NCI-H774 (cell line): ENCODE results near the gene DNAJB4.
"Not testable (repeated sequence)": the region's sequence is repeated elsewhere in the genome, so short reads cannot be mapped to it uniquely, and the experiment has no call there.

Source experiments
- DNase-seq: peaks from one replicate; lab custom pipeline; 2025; lab: John Stamatoyannopoulos, UW

Gene DNAJB4

DNA sequence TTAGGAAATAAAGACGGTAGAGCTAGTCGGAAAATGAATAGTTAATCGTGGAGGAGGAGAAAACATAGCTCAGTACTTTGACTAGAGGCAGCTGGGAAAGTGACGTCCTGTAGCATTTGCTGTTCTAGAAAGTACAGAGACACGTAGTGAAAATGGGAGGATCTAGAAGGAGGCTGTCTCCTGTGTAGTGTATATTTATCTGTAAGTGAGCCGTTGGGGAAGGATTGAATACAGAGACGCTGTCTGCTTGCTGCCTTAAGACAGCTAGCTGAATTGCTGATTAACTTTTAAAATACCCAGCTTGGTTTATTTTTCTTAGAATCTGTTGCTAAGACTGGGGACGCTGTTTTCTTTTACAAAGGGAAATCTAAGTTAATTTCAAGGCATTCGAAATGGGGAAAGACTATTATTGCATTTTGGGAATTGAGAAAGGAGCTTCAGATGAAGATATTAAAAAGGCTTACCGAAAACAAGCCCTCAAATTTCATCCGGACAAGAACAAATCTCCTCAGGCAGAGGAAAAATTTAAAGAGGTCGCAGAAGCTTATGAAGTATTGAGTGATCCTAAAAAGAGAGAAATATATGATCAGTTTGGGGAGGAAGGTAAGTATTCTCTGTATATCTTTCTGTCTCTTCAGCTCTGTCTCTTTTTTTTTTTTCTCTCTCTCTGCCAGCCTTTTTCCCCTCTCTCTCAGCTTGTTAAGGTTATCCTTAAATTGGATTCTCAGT, at the start of gene DNAJB4:
Gene DNAJB4 (plus strand): TSS at position 221 of the 729 bp plus-strand sequence. CDS start 172 bp downstream, at position 393.
- no peak for DNase-seq

DNA sequence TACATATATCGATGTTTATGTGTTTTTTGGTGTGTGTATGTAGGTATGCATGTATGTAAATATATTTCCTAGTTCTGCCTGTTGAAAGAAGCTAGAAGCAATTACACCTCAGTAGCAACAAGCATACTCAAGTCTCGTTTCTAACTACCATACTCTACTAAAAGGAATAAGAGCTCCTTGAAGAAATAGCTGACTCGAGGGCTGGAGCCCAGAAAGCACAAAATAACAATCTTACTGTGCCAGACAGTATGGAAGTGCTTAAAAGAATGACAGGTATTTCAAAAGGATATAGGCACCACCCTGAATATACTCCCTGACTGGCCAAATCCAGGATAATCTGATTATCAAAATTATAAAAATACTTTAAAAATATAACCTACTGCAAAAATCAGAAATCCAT, 49.0 kb upstream of the DNAJB4 start:
- no peak for DNase-seq

DNA sequence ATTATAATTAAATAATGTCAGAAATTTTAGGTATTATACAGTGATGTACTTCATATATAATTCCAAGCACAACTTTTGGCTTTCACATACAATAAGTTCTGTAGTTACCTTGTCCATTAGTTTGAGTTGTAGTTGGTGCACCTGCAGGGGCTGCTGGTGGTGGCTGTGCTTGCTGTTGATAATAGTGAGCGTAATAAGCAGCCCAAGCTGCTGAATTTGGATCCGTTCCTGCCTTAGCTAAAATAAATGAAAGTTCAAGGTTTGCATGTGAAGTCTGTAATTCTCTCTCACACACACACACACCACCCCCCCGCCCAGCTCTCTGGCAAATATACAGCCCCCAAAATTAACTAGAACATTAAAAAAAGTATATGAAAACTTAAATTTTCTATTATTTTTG, 48.3 kb upstream of the DNAJB4 start:
- no peak for DNase-seq

DNA sequence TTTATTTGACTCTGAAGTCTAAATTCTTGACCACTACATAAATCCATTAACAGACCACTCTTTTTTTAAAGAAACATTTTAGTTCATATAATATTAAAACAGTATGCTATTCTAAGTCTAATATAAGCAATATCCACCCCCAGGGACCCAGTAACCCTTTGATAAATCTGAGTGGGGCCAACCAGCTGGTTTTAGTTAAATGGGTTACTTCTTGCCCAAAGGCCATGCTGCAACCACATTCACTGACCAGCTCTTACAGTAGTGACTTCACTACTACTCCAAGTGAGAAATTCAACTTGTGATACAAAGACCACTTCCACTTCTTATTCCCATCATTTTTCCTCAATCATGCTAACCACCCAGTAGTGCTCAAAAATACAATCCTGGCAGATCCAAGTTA, 46.3 kb upstream of the DNAJB4 start:
- no peak for DNase-seq

DNA sequence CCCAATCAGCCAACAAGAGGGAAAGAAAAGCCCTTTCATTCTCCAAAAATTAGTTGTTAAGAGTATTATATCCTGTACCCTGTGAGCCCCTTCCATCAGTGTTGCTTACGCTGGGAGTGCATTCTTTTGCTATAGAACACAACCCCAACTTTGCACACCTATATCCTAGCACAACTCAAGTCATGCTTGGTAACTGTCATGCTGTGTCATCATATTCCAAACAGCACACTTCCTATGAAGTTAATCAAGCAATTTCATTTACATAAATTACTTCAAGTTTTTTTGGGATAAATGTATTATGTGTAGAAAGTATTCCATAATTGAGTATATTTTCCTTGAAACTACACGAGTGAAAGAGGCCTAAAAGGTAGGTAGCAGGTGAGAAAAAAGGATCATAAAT, 45.9 kb upstream of the DNAJB4 start:
- DNase-seq, result no peak

DNA sequence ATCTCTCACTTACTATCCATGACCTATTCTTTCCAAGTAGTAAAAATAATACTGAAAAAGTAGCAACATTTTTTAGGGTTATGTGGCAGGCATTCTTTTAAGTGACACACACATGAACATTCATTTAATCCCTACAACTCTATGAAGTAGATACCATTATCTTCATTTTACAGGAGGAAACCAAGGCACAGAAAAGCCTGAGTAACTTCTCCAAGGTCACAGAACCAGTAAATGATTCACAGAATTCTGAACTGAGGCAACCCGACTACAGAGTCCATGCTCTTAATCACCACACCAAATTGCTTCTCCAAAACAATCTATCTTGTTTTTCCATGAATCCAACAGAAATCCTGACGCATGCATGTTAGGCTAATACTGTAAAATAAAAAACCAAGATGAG, 43.3 kb upstream of the DNAJB4 start:
- DNase-seq, result no peak

DNA sequence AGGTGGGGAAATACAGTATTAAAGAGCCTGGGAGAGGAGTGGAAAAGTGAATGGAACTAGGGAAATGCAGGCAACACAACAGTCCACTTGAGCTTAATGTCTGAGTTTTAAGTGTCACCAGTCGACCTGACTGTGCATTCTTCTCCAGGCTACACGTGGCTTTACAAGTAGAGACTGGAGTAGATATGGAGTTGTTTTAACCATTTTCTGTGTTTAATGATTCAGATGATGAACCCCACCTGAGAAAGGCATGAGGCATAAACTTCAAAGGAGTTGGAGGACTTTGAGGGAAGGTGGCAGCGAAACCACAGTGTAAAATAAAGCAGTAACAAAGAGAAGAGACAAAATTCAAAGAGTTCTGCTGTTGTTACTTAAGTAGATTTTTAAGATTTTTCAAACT, 38.4 kb upstream of the DNAJB4 start:
- DNase-seq, result no peak

DNA sequence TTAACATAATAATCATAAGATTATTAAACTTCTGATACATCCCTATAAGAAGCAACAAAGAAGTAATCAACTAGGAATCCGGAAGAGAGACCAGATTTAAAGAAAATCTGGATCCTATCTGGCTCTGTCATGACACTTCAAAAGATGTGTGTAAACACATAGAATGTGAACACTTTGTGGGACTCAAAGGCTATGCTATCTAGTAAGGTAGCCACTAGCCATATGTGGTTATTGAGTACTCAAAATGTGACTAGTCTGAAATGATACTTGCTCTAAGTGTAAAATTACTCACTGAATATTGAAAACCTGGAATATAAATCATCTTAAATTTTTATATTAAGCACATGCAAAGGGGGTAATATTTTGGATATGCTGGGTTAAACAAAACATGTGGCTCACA, 34.5 kb upstream of the DNAJB4 start:
- DNase-seq, result no peak

DNA sequence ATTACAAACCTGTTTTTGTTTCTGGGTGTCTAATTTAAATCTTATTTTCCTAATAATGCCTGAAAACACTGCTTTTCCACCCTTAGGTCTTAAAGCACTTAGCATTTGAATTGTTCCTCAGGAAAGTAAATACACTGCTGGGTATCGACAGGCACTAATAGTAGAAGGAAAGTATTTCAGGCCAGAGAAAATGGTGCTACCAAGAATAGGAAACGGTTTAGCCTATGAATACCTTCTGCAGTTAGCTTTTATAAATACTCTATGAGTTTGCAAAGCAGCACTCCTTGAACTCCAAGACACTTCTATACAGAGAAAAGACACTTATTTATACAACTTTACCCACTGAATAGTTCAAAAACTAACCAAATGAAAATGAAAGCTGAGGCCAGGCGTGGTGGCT, 32.7 kb upstream of the DNAJB4 start:
- no peak for DNase-seq

DNA sequence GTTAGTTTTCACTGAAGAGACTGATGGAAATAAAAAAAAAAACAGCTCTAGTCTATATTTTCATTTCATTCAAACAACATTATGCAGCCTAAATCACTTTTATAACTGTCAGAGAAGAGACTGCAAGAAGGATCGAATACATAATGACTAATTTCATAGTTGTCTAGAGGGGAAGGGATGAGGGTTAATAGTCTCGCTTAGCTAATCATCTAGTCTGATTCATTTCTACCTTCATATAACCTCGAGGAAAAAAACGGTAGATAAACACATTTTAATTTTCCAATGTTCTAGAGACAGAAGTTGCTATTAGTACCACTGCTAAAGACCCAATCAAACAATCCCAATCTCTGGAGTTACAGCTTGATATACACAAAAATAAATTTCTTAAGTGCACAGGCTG, 29.4 kb upstream of the DNAJB4 start:
- no peak for DNase-seq

DNA sequence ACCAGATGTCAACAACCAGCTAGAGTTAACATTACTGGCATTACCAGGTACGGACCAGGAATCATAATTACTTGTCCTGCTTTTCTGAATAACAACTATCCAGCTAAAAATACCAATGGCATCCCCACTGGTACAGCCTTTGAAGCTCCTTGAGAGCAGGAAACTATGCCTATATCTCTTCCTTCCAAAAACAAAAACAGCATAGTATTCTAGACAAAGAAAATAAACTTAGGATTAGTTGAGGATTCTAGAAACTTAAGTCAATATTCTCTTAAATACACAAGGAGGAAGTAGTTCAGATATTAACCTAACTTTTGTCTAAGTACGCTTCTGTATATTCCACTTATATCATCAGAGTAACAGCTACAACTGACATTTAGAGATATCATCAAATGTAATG, 28.8 kb upstream of the DNAJB4 start:
- DNase-seq, result no peak

DNA sequence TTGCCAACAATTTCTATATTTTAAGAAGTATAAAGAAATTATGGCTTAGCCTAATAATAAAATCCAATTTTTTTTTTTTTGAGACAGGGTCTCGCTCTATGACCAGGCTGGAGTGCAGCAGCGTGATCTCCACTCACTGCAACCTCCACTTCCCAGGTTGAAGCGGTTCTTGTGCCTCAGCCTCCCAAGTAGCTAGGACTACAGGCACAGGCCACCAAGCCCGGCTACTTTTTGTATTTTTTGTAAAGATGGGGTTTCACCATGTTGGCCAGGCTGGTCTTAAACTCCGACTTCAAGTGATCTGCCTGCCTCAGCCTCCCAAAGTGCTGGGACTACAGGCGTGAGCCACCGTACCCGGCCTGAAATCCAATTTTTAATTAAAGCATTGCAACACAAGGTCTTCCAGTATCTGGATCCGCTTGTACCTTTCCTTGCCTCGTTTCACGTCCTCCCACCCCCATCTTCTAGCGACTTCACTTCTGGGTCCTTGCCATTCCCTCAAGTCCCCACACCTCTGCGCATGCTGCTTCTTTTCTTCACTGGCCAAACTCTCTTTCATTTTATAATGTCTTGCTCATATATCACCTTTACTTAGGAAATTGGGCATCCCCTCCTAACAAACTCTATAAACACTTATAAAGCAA, 28.2 kb upstream of the DNAJB4 start:
- no peak for DNase-seq

DNA sequence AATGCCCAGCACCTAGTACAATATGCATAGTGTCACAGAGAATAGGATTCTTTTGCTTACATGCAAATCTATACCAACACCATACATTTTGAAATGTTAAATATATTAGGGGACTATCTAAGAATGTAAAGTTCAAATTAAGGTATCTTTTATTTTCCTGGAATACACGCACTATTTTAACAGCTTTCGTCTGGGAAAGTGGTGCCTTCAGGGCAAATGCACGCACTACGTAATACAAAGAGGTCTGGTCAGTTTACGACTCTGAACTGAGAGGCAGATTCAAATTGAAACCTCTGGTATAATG, 26.8 kb upstream of the DNAJB4 start:
- DNase-seq, result no peak

DNA sequence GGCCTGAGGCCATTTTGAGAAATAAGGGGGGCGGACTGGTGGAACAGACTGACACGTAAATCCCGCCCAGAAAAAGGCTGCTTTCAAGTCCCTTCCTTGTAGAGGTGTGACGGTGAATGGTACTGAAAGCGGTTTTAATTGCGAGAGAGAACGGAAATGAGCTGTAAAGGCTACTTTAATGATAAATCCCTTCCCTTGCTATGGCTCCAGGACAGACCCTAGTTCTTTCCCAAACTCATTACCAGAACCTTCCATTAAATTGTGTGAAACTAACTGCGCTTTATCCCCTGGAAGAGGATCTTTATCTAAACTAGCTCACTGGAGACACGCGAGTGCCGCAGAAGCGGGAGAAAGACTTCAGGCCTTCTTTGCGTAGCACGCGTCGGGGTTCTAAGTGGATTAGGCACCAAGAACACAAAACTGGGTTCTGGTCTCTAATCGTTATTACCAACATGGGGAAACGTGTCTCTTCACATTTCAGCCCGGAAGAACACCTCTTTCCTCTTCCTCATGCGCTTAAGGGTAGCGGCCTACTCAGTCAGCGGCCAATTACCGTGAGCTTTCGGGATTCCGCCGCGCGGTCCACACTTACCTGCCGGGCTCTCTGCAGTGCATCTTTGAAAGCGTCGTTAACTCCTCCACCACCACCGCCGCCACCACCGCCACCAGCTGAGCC, 26.3 kb upstream of the DNAJB4 start:
- DNase-seq, result peak; percentile 82

DNA sequence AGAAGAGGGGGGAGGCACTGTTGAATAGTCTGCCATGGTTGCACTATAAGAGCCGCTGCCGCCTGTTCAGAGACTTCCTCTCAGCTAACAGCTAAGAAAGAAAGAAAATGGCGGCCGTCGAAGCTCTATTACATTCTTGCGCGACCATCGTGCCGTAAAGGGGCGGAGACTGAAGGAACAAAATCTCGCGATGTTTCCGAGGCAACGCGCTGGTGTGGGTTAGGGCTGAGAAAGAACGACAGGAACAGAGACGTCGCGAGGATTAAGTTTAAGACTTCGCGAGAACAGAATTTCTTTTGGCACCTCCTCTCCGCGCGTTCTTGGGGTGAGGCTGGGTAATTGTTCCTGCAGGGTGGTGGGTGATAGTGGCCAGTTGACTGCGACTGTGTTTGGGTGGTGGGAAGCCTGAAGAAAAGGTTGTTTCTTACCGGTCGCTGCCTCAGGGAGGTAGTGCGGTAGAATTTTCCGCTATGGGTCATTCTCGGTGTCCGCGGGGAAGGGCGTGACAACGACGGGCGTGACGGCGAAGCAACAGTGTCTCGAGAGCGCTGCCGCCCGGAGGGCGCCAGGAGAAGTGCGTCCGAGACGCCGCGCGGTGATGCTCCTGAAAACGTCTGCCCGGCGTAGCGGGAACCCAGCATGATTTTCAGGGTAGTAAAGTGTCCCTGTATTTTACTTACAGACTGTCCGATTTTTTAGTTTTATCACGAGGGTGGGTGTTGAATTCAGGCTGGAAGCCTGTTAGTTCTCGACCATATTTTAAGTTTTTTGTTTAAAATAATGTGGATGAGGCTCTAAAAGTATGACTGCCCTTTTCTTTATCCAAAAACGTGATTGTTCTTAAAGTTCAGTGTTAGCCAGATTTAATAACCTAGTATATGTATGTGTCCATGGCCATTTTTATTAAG, 25.5 kb upstream of the DNAJB4 start, which contains the start of gene FUBP1:
Gene FUBP1 (minus strand): TSS at position 104 of the 908 bp plus-strand sequence. CDS start 68 bp downstream, at position 36.
- peak; percentile 97 for DNase-seq

DNA sequence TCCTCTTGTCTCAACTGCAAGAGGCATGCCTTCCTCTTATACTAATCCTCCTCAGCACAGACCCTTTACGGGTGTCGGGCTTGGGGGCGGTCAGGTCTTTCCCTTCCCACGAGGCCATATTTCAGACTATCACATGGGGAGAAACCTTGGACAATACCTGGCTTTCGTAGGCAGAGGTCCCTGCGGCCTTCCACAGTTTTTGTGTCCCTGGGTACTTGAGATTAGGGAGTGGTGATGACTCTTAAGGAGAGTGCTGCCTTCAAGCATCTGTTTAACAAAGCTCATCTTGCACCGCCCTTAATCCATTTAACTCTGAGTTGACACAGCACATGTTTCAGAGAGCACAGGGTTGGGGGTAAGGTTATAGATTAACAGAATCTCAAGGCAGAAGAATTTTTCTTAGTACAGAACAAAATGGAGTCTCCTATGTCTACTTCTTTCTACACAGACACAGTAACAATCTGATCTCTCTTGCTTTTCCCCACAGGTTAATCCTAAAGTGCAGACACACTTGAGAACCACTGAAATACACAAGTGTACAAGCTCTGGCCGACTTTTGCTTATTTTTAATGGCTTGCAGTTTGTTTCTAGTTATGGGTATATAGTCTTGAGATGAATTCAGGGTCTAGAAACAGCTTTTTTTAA, 21.3 kb upstream of the DNAJB4 start:
- DNase-seq, result not testable (repeated sequence)

DNA sequence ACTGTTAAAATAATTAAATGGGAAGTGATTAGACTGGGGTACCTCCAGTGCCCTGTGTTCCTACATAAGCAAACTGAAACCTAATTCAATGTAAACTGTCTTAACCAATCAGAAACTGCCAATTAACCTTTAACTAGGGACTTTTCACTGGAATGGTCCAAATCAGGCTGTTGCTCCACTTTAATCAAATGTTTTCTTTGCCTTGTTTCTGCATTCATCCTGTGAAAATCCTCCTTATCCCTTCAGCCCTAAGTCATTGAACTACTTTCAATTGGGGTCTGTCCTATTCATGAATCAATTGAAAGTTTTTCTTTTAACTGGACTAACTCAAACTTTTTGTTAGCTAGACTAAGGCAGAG, 20.8 kb upstream of the DNAJB4 start:
- DNase-seq, result no peak

DNA sequence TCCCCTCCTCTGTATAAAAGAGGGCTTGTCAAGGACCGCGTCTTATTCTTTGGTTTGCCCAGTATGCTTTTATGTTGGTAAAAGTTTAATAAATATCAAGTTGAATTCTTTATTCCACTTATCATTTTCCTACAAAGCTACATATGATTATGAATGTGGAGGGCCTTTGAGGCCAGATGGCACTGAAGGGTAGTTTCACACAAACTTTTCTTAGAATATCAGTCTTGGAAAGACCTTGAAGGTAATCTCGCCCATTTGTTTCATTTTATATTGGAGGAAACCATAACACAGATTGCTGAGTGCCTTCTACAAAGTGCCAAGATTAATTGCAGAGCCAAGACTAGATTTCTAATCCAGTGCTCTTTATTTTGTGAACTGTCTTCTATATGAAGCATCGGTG, 20.1 kb upstream of the DNAJB4 start:
- DNase-seq, result no peak

DNA sequence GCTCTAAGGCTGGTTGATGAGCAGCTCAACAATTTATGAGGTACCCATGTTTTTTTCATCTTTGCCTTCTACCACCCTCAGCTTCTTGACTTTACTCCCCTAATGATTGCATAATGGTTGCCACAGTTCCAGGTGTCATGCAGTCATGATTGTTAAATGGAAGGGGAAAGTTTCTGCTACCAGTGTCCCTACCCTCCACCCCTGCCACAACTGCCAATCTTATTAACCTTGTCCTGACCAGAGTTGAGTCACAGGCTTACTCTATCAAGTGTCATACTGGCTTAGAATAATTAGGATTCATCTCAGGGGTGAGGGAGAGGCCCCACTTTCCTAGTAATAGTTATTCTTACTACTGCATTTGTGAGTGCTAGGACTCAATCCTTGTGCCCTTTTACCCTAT, 17.9 kb upstream of the DNAJB4 start:
- DNase-seq, result no peak

DNA sequence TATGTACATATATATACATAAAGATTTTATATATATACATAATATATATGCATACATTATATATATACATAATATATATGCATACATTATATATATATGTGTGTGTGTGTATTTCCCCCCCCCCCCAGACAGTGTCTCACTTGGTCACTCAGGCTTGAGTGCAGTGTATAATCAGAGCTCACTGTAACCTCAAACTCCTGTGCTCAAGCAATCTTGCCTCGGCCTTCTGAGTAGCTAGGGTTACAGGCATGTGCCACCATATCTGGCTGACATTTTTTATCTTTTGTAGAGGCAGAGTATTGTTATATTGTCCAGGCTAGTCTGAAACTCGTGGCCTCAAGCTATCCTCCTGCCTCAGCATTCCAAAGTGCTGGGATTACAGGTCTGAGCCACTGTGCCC, 16.8 kb upstream of the DNAJB4 start:
- DNase-seq, result no peak

DNA sequence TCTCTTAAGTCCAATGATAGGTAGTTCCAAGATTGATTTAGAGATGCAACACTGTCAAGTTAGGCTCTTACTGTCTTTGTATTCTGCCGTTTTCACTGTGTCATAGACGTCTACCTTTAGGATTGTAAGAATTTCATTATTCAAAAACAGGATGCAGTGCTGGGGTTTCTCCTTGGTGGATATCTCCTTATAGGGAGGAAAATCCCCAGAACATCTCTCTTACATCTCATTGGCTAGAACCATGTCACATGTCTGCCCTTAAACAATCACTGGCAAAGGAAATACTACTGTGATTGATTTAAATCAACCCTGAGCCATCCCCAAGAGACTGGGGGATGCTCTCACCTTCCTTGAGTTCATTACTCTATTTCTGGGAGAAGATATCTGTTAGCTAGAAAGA, 15.0 kb upstream of the DNAJB4 start:
- no peak for DNase-seq

DNA sequence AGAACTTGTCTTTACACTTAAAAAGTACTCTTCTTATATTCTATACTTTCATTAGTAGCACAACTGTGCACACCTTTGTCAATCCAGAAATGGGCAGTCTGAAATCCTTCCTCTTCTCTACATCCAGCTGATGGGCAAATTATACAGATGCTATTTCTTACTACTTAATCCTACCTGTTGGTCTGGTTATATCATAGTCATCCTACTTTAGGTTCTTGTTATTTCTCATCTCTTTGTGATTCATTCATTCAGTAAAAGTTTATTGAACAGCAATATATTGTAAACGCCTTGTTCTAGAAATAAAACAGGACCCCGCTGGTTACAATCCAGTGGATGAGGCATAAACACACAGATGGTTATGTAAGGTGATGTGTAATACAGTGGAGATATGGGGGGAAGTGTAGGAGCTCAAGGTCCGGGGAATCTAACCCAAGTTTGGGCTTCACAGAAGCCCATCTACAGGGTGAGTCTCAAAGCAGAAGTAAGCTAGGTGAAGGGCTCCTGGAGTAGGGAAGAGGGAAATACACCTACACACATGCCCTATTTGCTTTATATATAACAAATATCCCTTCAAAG, 14.0 kb upstream of the DNAJB4 start:
- DNase-seq, result no peak
